ENCODE results near the gene TMEM252. TPM values are rescaled to one million over a fixed set of nuclear protein-coding genes. Genes with fewer than 3 reads are reported as not detected.

TMEM252 gene, protein sequence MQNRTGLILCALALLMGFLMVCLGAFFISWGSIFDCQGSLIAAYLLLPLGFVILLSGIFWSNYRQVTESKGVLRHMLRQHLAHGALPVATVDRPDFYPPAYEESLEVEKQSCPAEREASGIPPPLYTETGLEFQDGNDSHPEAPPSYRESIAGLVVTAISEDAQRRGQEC
- total RNA-seq (not detected), polyA plus RNA-seq (not detected)

DNA sequence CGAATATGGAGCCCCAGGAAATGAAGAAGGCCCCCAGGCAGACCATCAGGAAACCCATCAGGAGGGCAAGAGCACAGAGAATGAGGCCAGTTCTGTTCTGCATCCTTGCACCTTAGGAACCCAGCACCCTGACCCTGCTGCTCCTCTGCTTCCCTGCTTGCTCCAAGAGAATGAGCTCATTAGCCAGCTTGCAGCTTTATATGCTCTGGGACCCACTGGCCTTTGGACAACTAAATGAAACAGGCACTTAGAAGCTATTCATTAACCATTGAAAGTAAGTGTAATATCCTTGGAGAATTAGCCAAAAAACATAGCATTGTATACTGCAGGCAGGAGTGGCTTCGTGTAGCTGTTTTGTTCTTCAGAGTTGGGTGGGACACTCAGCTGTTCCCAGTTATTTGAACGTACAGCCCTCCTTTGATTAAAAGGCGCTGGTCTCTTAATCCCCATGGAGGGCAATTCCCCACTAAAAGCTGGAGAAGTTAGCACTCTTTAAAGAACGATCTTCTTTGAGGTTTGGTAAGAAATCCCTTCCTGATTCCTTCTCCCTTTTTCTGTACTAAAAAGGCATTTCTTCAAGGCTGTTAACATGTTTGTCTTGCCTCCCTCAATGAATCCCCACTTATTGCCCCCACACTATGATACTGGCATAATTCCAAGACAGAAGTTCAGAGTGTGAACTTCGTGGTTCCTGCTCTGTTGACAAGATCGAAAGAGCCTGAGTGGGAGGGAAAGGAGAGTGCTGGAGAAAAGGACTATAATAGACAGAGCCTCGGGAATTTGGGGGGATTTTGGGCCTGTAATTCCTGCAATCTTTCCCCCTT lies at the start of gene TMEM252:
TMEM252 (minus strand) TSS at position 172 of the 824 bp plus-strand sequence; CDS start at position 103, 69 bp downstream.
- DNase-seq (no peak), ATAC-seq (ENCODE audit: low read depth in 2 of 2) (no peak)
- Mint-ChIP-seq H3K27ac (no peak within 1 kb of the TSS), H3K9me3 (no peaks in the 10 kb centered on the region), H3K36me3 (no peaks in the 10 kb centered on the region), H3K4me3 (no peak within 1 kb of the TSS), H3K27me3 (peaks cover 33% of the 10 kb centered on the region), H3K4me1 (peaks cover 0 to 9% (median 4%) of the 10 kb centered on the region in 4 donors)
- no peaks in the 10 kb centered on the region for H3K36me3 ChIP-seq (ENCODE audit: control insufficient read depth, insufficient read depth, low read length)
- H3K4me1 ChIP-seq (ENCODE audit: control insufficient read depth, insufficient read depth, low read length, poor library complexity, severe bottlenecking), result no peaks in the 10 kb centered on the region
- no peaks in the 10 kb centered on the region for H3K27me3 ChIP-seq (ENCODE audit: control insufficient read depth, insufficient read depth, low read length)
- no peak within 1 kb of the TSS for H3K4me3 ChIP-seq (ENCODE audit: low read depth, low read length)
- H3K9me3 ChIP-seq (ENCODE audit: control insufficient read depth in 2 of 2, low read length in 2 of 2), result no peaks in the 10 kb centered on the region
- no peak within 1 kb of the TSS for H3K27ac ChIP-seq (ENCODE audit: insufficient read depth, low read length, poor library complexity, severe bottlenecking)

DNA sequence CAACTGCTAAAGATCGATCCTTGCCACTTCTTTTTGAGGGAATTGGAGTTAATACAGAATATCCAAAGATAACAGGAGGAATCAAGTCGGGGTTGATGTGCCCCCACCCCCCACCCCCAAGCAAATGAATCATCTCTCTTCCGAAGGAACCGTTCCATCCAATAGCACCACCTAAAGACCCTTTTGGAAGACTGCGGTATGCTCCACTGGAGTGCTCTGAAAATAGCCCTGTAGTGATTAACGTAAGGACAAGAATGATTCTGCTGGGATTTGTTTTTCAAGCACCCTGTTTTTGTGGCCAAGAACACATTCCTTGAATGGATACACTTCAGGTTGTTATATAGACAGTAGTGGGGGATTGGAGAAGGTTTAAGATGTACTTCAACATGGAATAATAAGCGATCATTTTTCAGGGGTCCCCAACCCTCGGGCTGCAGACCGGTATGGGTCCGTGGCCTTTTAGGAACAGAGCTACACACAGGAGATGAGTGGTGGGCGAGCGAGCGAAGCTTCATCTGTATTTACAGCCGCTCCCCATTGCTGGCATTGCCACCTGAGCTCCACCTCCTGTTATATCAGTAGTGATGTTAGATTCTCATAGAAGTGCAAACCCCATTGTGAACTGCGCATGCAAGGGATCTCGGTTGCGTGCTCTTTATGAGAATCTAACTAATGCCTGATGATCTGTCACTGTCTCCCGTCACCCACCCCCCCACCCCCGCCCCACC lies 44.5 kb upstream of the TMEM252 start:
- no peaks in the 10 kb centered on the region for H3K4me1 ChIP-seq (ENCODE audit: control insufficient read depth, insufficient read depth, low read length, poor library complexity, severe bottlenecking)
- peaks cover 15% of the 10 kb centered on the region for H3K27me3 Mint-ChIP-seq
- DNase-seq (no peak), ATAC-seq (ENCODE audit: low read depth in 2 of 2) (no peak)
- H3K4me3 ChIP-seq (ENCODE audit: low read depth, low read length), result no peak overlapping the region
- H3K9me3 Mint-ChIP-seq, result peaks cover 0 to 4% (median 2%) of the 10 kb centered on the region in 7 donors
- H3K4me1 Mint-ChIP-seq, result peaks cover 0 to 6% (median 3%) of the 10 kb centered on the region in 4 donors
- no peaks in the 10 kb centered on the region for H3K36me3 ChIP-seq (ENCODE audit: control insufficient read depth, insufficient read depth, low read length)
- H3K27ac ChIP-seq (ENCODE audit: insufficient read depth, low read length, poor library complexity, severe bottlenecking), result no peak overlapping the region
- H3K27ac Mint-ChIP-seq, result peak overlapping the region in 1 of 3 donors; percentile 54
- no peaks in the 10 kb centered on the region for H3K9me3 ChIP-seq (ENCODE audit: control insufficient read depth in 2 of 2, low read length in 2 of 2)
- H3K36me3 Mint-ChIP-seq, result no peaks in the 10 kb centered on the region
- H3K27me3 ChIP-seq (ENCODE audit: control insufficient read depth, insufficient read depth, low read length), result no peaks in the 10 kb centered on the region
- no peak overlapping the region for H3K4me3 Mint-ChIP-seq

- H3K4me1 Mint-ChIP-seq, result peaks cover 0 to 6% (median 3%) of the 10 kb centered on the region in 4 donors
- peaks cover 12% of the 10 kb centered on the region for H3K27me3 Mint-ChIP-seq
- Histone ChIP-seq H3K9me3 (ENCODE audit: control insufficient read depth in 2 of 2, low read length in 2 of 2) (no peaks in the 10 kb centered on the region), H3K27me3 (ENCODE audit: control insufficient read depth, insufficient read depth, low read length) (no peaks in the 10 kb centered on the region), H3K36me3 (ENCODE audit: control insufficient read depth, insufficient read depth, low read length) (no peaks in the 10 kb centered on the region), H3K27ac (ENCODE audit: insufficient read depth, low read length, poor library complexity, severe bottlenecking) (no peak overlapping the region), H3K4me1 (ENCODE audit: control insufficient read depth, insufficient read depth, low read length, poor library complexity, severe bottlenecking) (no peaks in the 10 kb centered on the region), H3K4me3 (ENCODE audit: low read depth, low read length) (no peak overlapping the region)
- DNase-seq, result peak; percentile 75 to 91 (median 82)
- peaks cover 0 to 3% (median 0%) of the 10 kb centered on the region in 7 donors for H3K9me3 Mint-ChIP-seq
- H3K36me3 Mint-ChIP-seq, result no peaks in the 10 kb centered on the region
- no peak overlapping the region for H3K27ac Mint-ChIP-seq
- H3K4me3 Mint-ChIP-seq, result no peak overlapping the region
- peak; percentile 98 to 100 for ATAC-seq (ENCODE audit: low read depth in 2 of 2)
Observed at GRCh38 chr9:68584189-68585033, 43.7 kb upstream of the TMEM252 start.

- no peak for DNase-seq
- H3K36me3 Mint-ChIP-seq, result no peaks in the 10 kb centered on the region
- H3K27me3 Mint-ChIP-seq, result peaks cover 5% of the 10 kb centered on the region
- H3K4me1 Mint-ChIP-seq, result peaks cover 0 to 6% (median 3%) of the 10 kb centered on the region in 4 donors
- Histone ChIP-seq H3K36me3 (ENCODE audit: control insufficient read depth, insufficient read depth, low read length) (no peaks in the 10 kb centered on the region), H3K9me3 (ENCODE audit: control insufficient read depth in 2 of 2, low read length in 2 of 2) (no peaks in the 10 kb centered on the region), H3K27ac (ENCODE audit: insufficient read depth, low read length, poor library complexity, severe bottlenecking) (no peak overlapping the region), H3K27me3 (ENCODE audit: control insufficient read depth, insufficient read depth, low read length) (no peaks in the 10 kb centered on the region), H3K4me1 (ENCODE audit: control insufficient read depth, insufficient read depth, low read length, poor library complexity, severe bottlenecking) (no peaks in the 10 kb centered on the region), H3K4me3 (ENCODE audit: low read depth, low read length) (no peak overlapping the region)
- H3K27ac Mint-ChIP-seq, result no peak overlapping the region
- H3K9me3 Mint-ChIP-seq, result no peaks in the 10 kb centered on the region
- no peak for ATAC-seq (ENCODE audit: low read depth in 2 of 2)
- no peak overlapping the region for H3K4me3 Mint-ChIP-seq
Observed at GRCh38 chr9:68581696-68582095, 41.0 kb upstream of the TMEM252 start.

GRCh38 chr9:68577774-68578591 lies 37.3 kb upstream of the TMEM252 start:
- peaks cover 12% of the 10 kb centered on the region for H3K27me3 Mint-ChIP-seq
- no peak for ATAC-seq (ENCODE audit: low read depth in 2 of 2)
- H3K9me3 Mint-ChIP-seq, result peaks cover 0 to 5% (median 0%) of the 10 kb centered on the region in 7 donors
- no peaks in the 10 kb centered on the region for H3K36me3 ChIP-seq (ENCODE audit: control insufficient read depth, insufficient read depth, low read length)
- no peak for DNase-seq
- H3K4me3 ChIP-seq (ENCODE audit: low read depth, low read length), result no peak overlapping the region
- no peaks in the 10 kb centered on the region for H3K9me3 ChIP-seq (ENCODE audit: control insufficient read depth in 2 of 2, low read length in 2 of 2)
- no peaks in the 10 kb centered on the region for H3K4me1 Mint-ChIP-seq
- H3K27ac Mint-ChIP-seq, result no peak overlapping the region
- no peaks in the 10 kb centered on the region for H3K4me1 ChIP-seq (ENCODE audit: control insufficient read depth, insufficient read depth, low read length, poor library complexity, severe bottlenecking)
- no peaks in the 10 kb centered on the region for H3K27me3 ChIP-seq (ENCODE audit: control insufficient read depth, insufficient read depth, low read length)
- H3K4me3 Mint-ChIP-seq, result no peak overlapping the region
- H3K36me3 Mint-ChIP-seq, result no peaks in the 10 kb centered on the region
- no peak overlapping the region for H3K27ac ChIP-seq (ENCODE audit: insufficient read depth, low read length, poor library complexity, severe bottlenecking)

- H3K27me3 ChIP-seq (ENCODE audit: control insufficient read depth, insufficient read depth, low read length), result peaks cover 7% of the 10 kb centered on the region
- H3K36me3 Mint-ChIP-seq, result no peaks in the 10 kb centered on the region
- no peak for ATAC-seq (ENCODE audit: low read depth in 2 of 2)
- H3K4me3 ChIP-seq (ENCODE audit: low read depth, low read length), result no peak overlapping the region
- H3K4me1 ChIP-seq (ENCODE audit: control insufficient read depth, insufficient read depth, low read length, poor library complexity, severe bottlenecking), result no peaks in the 10 kb centered on the region
- peaks cover 0 to 9% (median 3%) of the 10 kb centered on the region in 7 donors for H3K9me3 Mint-ChIP-seq
- H3K27ac Mint-ChIP-seq, result no peak overlapping the region
- H3K4me1 Mint-ChIP-seq, result no peaks in the 10 kb centered on the region
- no peaks in the 10 kb centered on the region for H3K36me3 ChIP-seq (ENCODE audit: control insufficient read depth, insufficient read depth, low read length)
- H3K4me3 Mint-ChIP-seq, result no peak overlapping the region
- peaks cover 24% of the 10 kb centered on the region for H3K27me3 Mint-ChIP-seq
- no peaks in the 10 kb centered on the region for H3K9me3 ChIP-seq (ENCODE audit: control insufficient read depth in 2 of 2, low read length in 2 of 2)
- H3K27ac ChIP-seq (ENCODE audit: insufficient read depth, low read length, poor library complexity, severe bottlenecking), result no peak overlapping the region
- DNase-seq, result no peak
Observed at GRCh38 chr9:68575817-68576216, 35.1 kb upstream of the TMEM252 start.

Data from CD4-positive, CD25-positive, alpha-beta regulatory T cell (primary cell).